WTC11 (cell line): ENCODE results near the gene AFG3L2. TPM values are rescaled to one million over a fixed set of nuclear protein-coding genes. Genes with fewer than 3 reads are reported as not detected.

Experiments
- ATAC-seq: fragments of 200-7000 bp; cut with Tn5 transposase; 2 replicates; pipeline ENCODE4 v1.10.0; 2021; ENCODE audit warnings: mild to moderate bottlenecking, moderate library complexity
- CTCF ChIA-PET: fragments of 300-600 bp; sonication (Branson Sonifier 250); formaldehyde crosslinking; loops from one replicate; lab custom pipeline; 2021; ENCODE audit warnings: antibody characterized with exemption; lab: Charles Lee
- POLR2A ChIA-PET: fragments of 350-600 bp; sonication (Branson Sonifier 250); formaldehyde crosslinking; loops from one replicate; lab custom pipeline; 2021; ENCODE audit warnings: antibody characterized with exemption; lab: Charles Lee
- DNase-seq: peaks from one replicate; pipeline ENCODE4 v3.0.0; 2021; ENCODE audit warnings: low spot score
- H3K27ac Mint-ChIP-seq: 2 replicates; pipeline ENCODE4 v1.8.0; 2021; ENCODE audit warnings: mixed read lengths
- H3K27me3 Mint-ChIP-seq: 2 replicates; pipeline ENCODE4 v1.8.0; 2021; ENCODE audit warnings: low read depth, mild to moderate bottlenecking, moderate library complexity, mixed read lengths
- H3K36me3 Mint-ChIP-seq: 2 replicates; pipeline ENCODE4 v1.8.0; 2021; ENCODE audit warnings: mixed read lengths
- H3K4me1 Mint-ChIP-seq: 2 replicates; pipeline ENCODE4 v1.8.0; 2022; ENCODE audit warnings: mixed read lengths
- H3K4me3 Mint-ChIP-seq: 2 replicates; pipeline ENCODE4 v1.8.0; 2021; ENCODE audit warnings: mild to moderate bottlenecking, moderate library complexity, mixed read lengths
- H3K9me3 Mint-ChIP-seq: 2 replicates; pipeline ENCODE4 v1.8.0; 2021; ENCODE audit warnings: mixed read lengths
- ARID4B ChIP-seq: sonication (generic); formaldehyde crosslinking; IDR thresholded peaks from 2 replicates; pipeline ENCODE4 v1.8.0; 2023; ENCODE audit warnings: missing genetic modification reagents, mild to moderate bottlenecking, borderline replicate concordance
- CDX4 ChIP-seq: fragments of 250-450 bp; sonication (Bioruptor Pico); IDR thresholded peaks from 2 replicates; pipeline ENCODE4 v1.9.0; 2021; ENCODE audit warnings: moderate library complexity, mild to moderate bottlenecking, inconsistent platforms, borderline replicate concordance
- FOXJ3 ChIP-seq: sonication (generic); formaldehyde crosslinking; IDR thresholded peaks from 2 replicates; pipeline ENCODE4 v1.9.0; 2021; ENCODE audit warnings: missing genetic modification reagents, mild to moderate bottlenecking, borderline replicate concordance
- GABPB1 ChIP-seq: sonication (generic); formaldehyde crosslinking; IDR thresholded peaks from 2 replicates; pipeline ENCODE4 v1.8.1; 2023; ENCODE audit warnings: mild to moderate bottlenecking, missing genetic modification reagents
- KAT7 ChIP-seq: sonication (generic); formaldehyde crosslinking; IDR thresholded peaks from 2 replicates; pipeline ENCODE4 v1.8.1; 2023; ENCODE audit warnings: missing genetic modification reagents, mild to moderate bottlenecking, borderline replicate concordance
- MAX ChIP-seq: sonication (generic); formaldehyde crosslinking; IDR thresholded peaks from 2 replicates; pipeline ENCODE4 v1.8.0; 2022; ENCODE audit warnings: mild to moderate bottlenecking, missing genetic modification reagents
- OVOL2 ChIP-seq: fragments of 250-450 bp; sonication (Bioruptor Pico); IDR thresholded peaks from 2 replicates; pipeline ENCODE4 v1.9.0; 2021; ENCODE audit warnings: mild to moderate bottlenecking, borderline replicate concordance
- STAT6 ChIP-seq: sonication (generic); formaldehyde crosslinking; conservative IDR thresholded peaks from 2 replicates; pipeline ENCODE4 v1.8.1; 2023; ENCODE audit warnings: mild to moderate bottlenecking, low read depth, missing genetic modification reagents, moderate library complexity
- ZNF232 ChIP-seq: sonication (generic); formaldehyde crosslinking; IDR thresholded peaks from 2 replicates; pipeline ENCODE4 v1.8.0; 2022; ENCODE audit warnings: mild to moderate bottlenecking, missing genetic modification reagents
- ZNF263 ChIP-seq: sonication (generic); formaldehyde crosslinking; IDR thresholded peaks from 2 replicates; pipeline ENCODE4 v1.8.1; 2022; ENCODE audit warnings: low read depth, mild to moderate bottlenecking, moderate library complexity, missing genetic modification reagents
- ZNF281 ChIP-seq: sonication (generic); formaldehyde crosslinking; IDR thresholded peaks from 2 replicates; pipeline ENCODE4 v1.8.0; 2023; ENCODE audit warnings: mild to moderate bottlenecking, missing genetic modification reagents
- total RNA-seq: library from RNA; stranded (reverse); gene quantifications from 3 replicates; pipeline ENCODE4 v1.2.3, GENCODE V29; 2021
- TF ChIP-seq, protein P1 (sequence below): sonication (generic); formaldehyde crosslinking; IDR thresholded peaks from 2 replicates; pipeline ENCODE4 v1.8.1; 2023; ENCODE audit warnings: mild to moderate bottlenecking, moderate library complexity, missing genetic modification reagents
- TF ChIP-seq, protein P2 (sequence below): fragments of 250-450 bp; sonication (Bioruptor Pico); IDR thresholded peaks from 2 replicates; pipeline ENCODE4 v1.9.0; 2021; ENCODE audit warnings: mild to moderate bottlenecking, borderline replicate concordance
- TF ChIP-seq, protein P3 (sequence below): sonication (generic); formaldehyde crosslinking; IDR thresholded peaks from 2 replicates; pipeline ENCODE4 v1.8.1; 2023; ENCODE audit warnings: mild to moderate bottlenecking, missing genetic modification reagents, moderate library complexity

Gene AFG3L2
- total RNA-seq, 1 experiment from 2014 or later, result 109 TPM

GRCh38 chr18:12325726-12326245 lies 51.2 kb downstream of the AFG3L2 start (continued):
- TF ChIP-seq GABPB1 (no peak), ZNF281 (CRISPR knock-in tag) (no peak), ZNF263 (no peak), OVOL2 (CRISPR knock-in tag) (no peak), CDX4 (no peak), MAX (CRISPR knock-in tag) (no peak)
- TF ChIP-seq, protein P1, sequence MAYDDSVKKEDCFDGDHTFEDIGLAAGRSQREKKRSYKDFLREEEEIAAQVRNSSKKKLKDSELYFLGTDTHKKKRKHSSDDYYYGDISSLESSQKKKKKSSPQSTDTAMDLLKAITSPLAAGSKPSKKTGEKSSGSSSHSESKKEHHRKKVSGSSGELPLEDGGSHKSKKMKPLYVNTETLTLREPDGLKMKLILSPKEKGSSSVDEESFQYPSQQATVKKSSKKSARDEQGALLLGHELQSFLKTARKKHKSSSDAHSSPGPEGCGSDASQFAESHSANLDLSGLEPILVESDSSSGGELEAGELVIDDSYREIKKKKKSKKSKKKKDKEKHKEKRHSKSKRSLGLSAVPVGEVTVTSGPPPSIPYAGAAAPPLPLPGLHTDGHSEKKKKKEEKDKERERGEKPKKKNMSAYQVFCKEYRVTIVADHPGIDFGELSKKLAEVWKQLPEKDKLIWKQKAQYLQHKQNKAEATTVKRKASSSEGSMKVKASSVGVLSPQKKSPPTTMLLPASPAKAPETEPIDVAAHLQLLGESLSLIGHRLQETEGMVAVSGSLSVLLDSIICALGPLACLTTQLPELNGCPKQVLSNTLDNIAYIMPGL (CRISPR knock-in tag), result no peak

DNA sequence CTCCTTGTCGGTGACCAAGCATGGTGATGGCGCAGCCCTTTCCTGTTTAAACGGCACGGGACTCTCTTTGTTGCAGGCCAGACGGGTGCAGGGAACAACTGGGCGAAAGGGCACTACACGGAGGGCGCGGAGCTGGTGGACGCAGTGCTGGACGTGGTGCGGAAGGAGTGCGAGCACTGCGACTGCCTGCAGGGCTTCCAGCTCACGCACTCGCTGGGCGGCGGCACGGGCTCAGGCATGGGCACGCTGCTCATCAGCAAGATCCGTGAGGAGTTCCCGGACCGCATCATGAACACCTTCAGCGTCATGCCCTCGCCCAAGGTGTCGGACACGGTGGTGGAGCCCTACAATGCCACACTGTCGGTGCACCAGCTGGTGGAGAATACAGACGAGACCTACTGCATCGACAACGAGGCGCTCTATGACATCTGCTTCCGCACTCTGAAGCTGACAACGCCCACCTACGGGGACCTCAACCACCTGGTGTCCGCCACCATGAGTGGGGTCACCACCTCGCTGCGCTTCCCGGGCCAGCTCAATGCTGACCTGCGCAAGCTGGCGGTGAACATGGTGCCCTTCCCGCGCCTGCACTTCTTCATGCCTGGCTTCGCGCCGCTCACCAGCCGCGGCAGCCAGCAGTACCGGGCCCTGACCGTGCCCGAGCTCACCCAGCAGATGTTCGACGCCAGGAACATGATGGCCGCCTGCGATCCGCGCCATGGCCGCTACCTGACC lies 51.9 kb downstream of the AFG3L2 start:
- Mint-ChIP-seq H3K36me3 (peaks cover 71% of the 10 kb centered on the region), H3K27ac (no peak overlapping the region), H3K4me3 (no peak overlapping the region), H3K4me1 (peaks cover 15% of the 10 kb centered on the region), H3K9me3 (no peaks in the 10 kb centered on the region), H3K27me3 (no peaks in the 10 kb centered on the region)
- no peak for TF ChIP-seq ARID4B (CRISPR knock-in tag)
- TF ChIP-seq STAT6, result no peak
- TF ChIP-seq ZNF232, result no peak
- TF ChIP-seq, protein P2, sequence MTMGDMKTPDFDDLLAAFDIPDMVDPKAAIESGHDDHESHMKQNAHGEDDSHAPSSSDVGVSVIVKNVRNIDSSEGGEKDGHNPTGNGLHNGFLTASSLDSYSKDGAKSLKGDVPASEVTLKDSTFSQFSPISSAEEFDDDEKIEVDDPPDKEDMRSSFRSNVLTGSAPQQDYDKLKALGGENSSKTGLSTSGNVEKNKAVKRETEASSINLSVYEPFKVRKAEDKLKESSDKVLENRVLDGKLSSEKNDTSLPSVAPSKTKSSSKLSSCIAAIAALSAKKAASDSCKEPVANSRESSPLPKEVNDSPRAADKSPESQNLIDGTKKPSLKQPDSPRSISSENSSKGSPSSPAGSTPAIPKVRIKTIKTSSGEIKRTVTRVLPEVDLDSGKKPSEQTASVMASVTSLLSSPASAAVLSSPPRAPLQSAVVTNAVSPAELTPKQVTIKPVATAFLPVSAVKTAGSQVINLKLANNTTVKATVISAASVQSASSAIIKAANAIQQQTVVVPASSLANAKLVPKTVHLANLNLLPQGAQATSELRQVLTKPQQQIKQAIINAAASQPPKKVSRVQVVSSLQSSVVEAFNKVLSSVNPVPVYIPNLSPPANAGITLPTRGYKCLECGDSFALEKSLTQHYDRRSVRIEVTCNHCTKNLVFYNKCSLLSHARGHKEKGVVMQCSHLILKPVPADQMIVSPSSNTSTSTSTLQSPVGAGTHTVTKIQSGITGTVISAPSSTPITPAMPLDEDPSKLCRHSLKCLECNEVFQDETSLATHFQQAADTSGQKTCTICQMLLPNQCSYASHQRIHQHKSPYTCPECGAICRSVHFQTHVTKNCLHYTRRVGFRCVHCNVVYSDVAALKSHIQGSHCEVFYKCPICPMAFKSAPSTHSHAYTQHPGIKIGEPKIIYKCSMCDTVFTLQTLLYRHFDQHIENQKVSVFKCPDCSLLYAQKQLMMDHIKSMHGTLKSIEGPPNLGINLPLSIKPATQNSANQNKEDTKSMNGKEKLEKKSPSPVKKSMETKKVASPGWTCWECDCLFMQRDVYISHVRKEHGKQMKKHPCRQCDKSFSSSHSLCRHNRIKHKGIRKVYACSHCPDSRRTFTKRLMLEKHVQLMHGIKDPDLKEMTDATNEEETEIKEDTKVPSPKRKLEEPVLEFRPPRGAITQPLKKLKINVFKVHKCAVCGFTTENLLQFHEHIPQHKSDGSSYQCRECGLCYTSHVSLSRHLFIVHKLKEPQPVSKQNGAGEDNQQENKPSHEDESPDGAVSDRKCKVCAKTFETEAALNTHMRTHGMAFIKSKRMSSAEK (CRISPR knock-in tag), result no peak
- TF ChIP-seq KAT7 (CRISPR knock-in tag), result no peak
- no peak for TF ChIP-seq FOXJ3 (CRISPR knock-in tag)
- TF ChIP-seq, protein P3, sequence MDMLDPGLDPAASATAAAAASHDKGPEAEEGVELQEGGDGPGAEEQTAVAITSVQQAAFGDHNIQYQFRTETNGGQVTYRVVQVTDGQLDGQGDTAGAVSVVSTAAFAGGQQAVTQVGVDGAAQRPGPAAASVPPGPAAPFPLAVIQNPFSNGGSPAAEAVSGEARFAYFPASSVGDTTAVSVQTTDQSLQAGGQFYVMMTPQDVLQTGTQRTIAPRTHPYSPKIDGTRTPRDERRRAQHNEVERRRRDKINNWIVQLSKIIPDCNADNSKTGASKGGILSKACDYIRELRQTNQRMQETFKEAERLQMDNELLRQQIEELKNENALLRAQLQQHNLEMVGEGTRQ (CRISPR knock-in tag), result no peak
- DNase-seq, result no peak
- POLR2A ChIA-PET, result no interaction called here
- CTCF ChIA-PET, result interaction anchor here (1.8 to 2.5 kb wide), 3 partner anchors 10 to 54 kb away, joined by 4 to 10 read pairs (median 7); no protein-coding TSS in a partner anchor
- no peak for ATAC-seq
